ENCODE measurements around the gene BLOC1S1. TPM values are rescaled to one million over a fixed set of nuclear protein-coding genes. Genes with fewer than 3 reads are reported as not detected.

BLOC1S1 gene
- total and polyA plus RNA-seq, 3 donors from 2014 or later: 108 to 145 (median 110) TPM

- Histone ChIP-seq H3K27me3 (no peaks in the 10 kb centered on the region), H3K4me3 (no peak overlapping the region), H3K4me1 (no peaks in the 10 kb centered on the region), H3K36me3 (ENCODE audit: low read depth, missing control alignments) (no peaks in the 10 kb centered on the region), H3K9me3 (no peaks in the 10 kb centered on the region), H3K27ac (no peak overlapping the region)
- no peak for DNase-seq
- intact Hi-C loops (cut with DNase I; ENCODE audit: low total_unique reads): no loop called here
- TF ChIP-seq POLR2A (IDR thresholded peaks at IDR 0.05): no peak
- TF ChIP-seq CTCF (IDR thresholded peaks at IDR 0.05): no peak
- WGBS, 2 donors: 95 to 96% methylated on average over 6 to 7 of the region's 7 CpGs
Measured at GRCh38 chr12:55693323-55694187, 22.3 kb upstream of the BLOC1S1 start.

GRCh38 chr12:55694188-55694515 lies 21.7 kb upstream of the BLOC1S1 start:
- TF ChIP-seq POLR2A (IDR thresholded peaks at IDR 0.05) (no peak), CTCF (IDR thresholded peaks at IDR 0.05) (no peak)
- WGBS, 2 donors: 89 to 94% methylated on average over 3 to 7 of the region's 7 CpGs
- Histone ChIP-seq H3K4me3 (no peak overlapping the region), H3K4me1 (no peaks in the 10 kb centered on the region), H3K27me3 (no peaks in the 10 kb centered on the region), H3K27ac (no peak overlapping the region), H3K9me3 (no peaks in the 10 kb centered on the region), H3K36me3 (ENCODE audit: low read depth, missing control alignments) (no peaks in the 10 kb centered on the region)
- intact Hi-C loops (cut with DNase I; ENCODE audit: low total_unique reads): no loop called here
- DNase-seq: no peak

GRCh38 chr12:55694651-55695050 lies 21.2 kb upstream of the BLOC1S1 start:
- no peak overlapping the region for H3K4me3 ChIP-seq
- no peak for DNase-seq
- WGBS, 2 donors: 98 to 100% methylated on average over 3 to 4 of the region's 4 CpGs
- H3K36me3 ChIP-seq (ENCODE audit: low read depth, missing control alignments): no peaks in the 10 kb centered on the region
- intact Hi-C loops (cut with DNase I; ENCODE audit: low total_unique reads): no loop called here
- H3K4me1 ChIP-seq: no peaks in the 10 kb centered on the region
- TF ChIP-seq CTCF (IDR thresholded peaks at IDR 0.05) (no peak), POLR2A (IDR thresholded peaks at IDR 0.05) (no peak)
- no peaks in the 10 kb centered on the region for H3K27me3 ChIP-seq
- no peak overlapping the region for H3K27ac ChIP-seq
- H3K9me3 ChIP-seq: no peaks in the 10 kb centered on the region

- Histone ChIP-seq H3K4me3 (no peak overlapping the region), H3K4me1 (no peaks in the 10 kb centered on the region), H3K9me3 (no peaks in the 10 kb centered on the region), H3K27ac (no peak overlapping the region), H3K36me3 (ENCODE audit: low read depth, missing control alignments) (no peaks in the 10 kb centered on the region), H3K27me3 (no peaks in the 10 kb centered on the region)
- no peak for TF ChIP-seq CTCF (IDR thresholded peaks at IDR 0.05)
- no peak for TF ChIP-seq POLR2A (IDR thresholded peaks at IDR 0.05)
- intact Hi-C loops (cut with DNase I; ENCODE audit: low total_unique reads): no loop called here
- 82 to 83% methylated on average over 7 of the region's 7 CpGs for WGBS, 2 donors
- DNase-seq: no peak
Measured at GRCh38 chr12:55695349-55695748, 20.5 kb upstream of the BLOC1S1 start.

GRCh38 chr12:55696141-55696540 lies 19.7 kb upstream of the BLOC1S1 start:
- intact Hi-C loops (cut with DNase I; ENCODE audit: low total_unique reads): no loop called here
- 75 to 92% methylated on average over 4 to 6 of the region's 6 CpGs for WGBS, 2 donors
- H3K36me3 ChIP-seq (ENCODE audit: low read depth, missing control alignments): no peaks in the 10 kb centered on the region

More at GRCh38 chr12:55696141-55696540, 19.7 kb upstream of the BLOC1S1 start:
- no peaks in the 10 kb centered on the region for H3K4me1 ChIP-seq
- no peak overlapping the region for H3K4me3 ChIP-seq
- no peaks in the 10 kb centered on the region for H3K27me3 ChIP-seq
- no peak for TF ChIP-seq CTCF (IDR thresholded peaks at IDR 0.05)
- no peak for TF ChIP-seq POLR2A (IDR thresholded peaks at IDR 0.05)
- H3K9me3 ChIP-seq: no peaks in the 10 kb centered on the region
- H3K27ac ChIP-seq: no peak overlapping the region
- DNase-seq: no peak
